Activated naive CD4-positive, alpha-beta T cell treated with anti-CD3 and anti-CD28 coated beads, Interleukin-2, amount 10 ng/mL, durations not matched to agents 7 days and 5 days (primary cell): ENCODE results near the gene LCK.
A peak's percentile ranks its signal among the peaks of the same experiment; 100 is the strongest.

Experiments
- CTCF ChIA-PET: fragments of 350-600 bp; sonication (Branson Sonifier 250); formaldehyde crosslinking; loops from one replicate; lab custom pipeline; 2021; ENCODE audit warnings: antibody characterized with exemption; lab: Charles Lee
- DNase-seq: peaks from one replicate; pipeline ENCODE4 v3.0.0-alpha.2; 2020
- H3K27ac Mint-ChIP-seq: one replicate; pipeline ENCODE4 v1.8.0; 2021; ENCODE audit warnings: mild to moderate bottlenecking, moderate library complexity, mixed read lengths
- H3K27me3 Mint-ChIP-seq: one replicate; pipeline ENCODE4 v1.8.0; 2021; ENCODE audit warnings: mild to moderate bottlenecking, mixed read lengths
- H3K36me3 Mint-ChIP-seq: one replicate; pipeline ENCODE4 v1.8.0; 2021; ENCODE audit warnings: mixed read lengths
- H3K4me1 Mint-ChIP-seq: one replicate; pipeline ENCODE4 v1.8.0; 2021; ENCODE audit warnings: mixed read lengths
- H3K4me3 Mint-ChIP-seq: one replicate; pipeline ENCODE4 v1.8.0; 2021; ENCODE audit warnings: mild to moderate bottlenecking, moderate library complexity, mixed read lengths
- H3K9me3 Mint-ChIP-seq: one replicate; pipeline ENCODE4 v1.8.0; 2021; ENCODE audit warnings: mixed read lengths

The LCK gene

GRCh38 chr1:32250893-32251716, at the start of gene LCK:
Gene LCK (plus strand): TSS chr1:32251265. CDS start chr1:32274330, 23,065 bp downstream.
- Mint-ChIP-seq H3K27ac (peak within 1 kb of the TSS; percentile 96), H3K27me3 (no peaks in the 10 kb centered on the region), H3K4me3 (peak within 1 kb of the TSS; percentile 99), H3K9me3 (no peaks in the 10 kb centered on the region), H3K36me3 (peaks cover 38% of the 10 kb centered on the region), H3K4me1 (peaks cover 55% of the 10 kb centered on the region)
- CTCF ChIA-PET: interaction anchor here (3.5 to 5.9 kb wide), 4 partner anchors 13 to 35 kb away, joined by 16 to 61 read pairs (median 36); no protein-coding TSS in a partner anchor
- peak; percentile 78 for DNase-seq

GRCh38 chr1:32204943-32205361, 46.1 kb upstream of the LCK start:
- H3K9me3 Mint-ChIP-seq: no peaks in the 10 kb centered on the region
- DNase-seq: no peak
- H3K27ac Mint-ChIP-seq: no peak overlapping the region
- peak overlapping the region; percentile 85 for H3K4me3 Mint-ChIP-seq
- peaks cover 25% of the 10 kb centered on the region for H3K36me3 Mint-ChIP-seq
- peaks cover 56% of the 10 kb centered on the region for H3K4me1 Mint-ChIP-seq
- CTCF ChIA-PET: interaction anchor here (3.7 kb wide), 1 partner anchor 11 kb away, joined by 35 read pairs; no protein-coding TSS in a partner anchor
- H3K27me3 Mint-ChIP-seq: no peaks in the 10 kb centered on the region

GRCh38 chr1:32205401-32206370, 45.4 kb upstream of the LCK start, which contains the start of gene IQCC:
Gene IQCC (plus strand): TSS chr1:32205671. CDS start chr1:32205682, 11 bp downstream.
- Mint-ChIP-seq H3K36me3 (peaks cover 25% of the 10 kb centered on the region), H3K27ac (peak within 1 kb of the TSS; percentile 82)

DNA sequence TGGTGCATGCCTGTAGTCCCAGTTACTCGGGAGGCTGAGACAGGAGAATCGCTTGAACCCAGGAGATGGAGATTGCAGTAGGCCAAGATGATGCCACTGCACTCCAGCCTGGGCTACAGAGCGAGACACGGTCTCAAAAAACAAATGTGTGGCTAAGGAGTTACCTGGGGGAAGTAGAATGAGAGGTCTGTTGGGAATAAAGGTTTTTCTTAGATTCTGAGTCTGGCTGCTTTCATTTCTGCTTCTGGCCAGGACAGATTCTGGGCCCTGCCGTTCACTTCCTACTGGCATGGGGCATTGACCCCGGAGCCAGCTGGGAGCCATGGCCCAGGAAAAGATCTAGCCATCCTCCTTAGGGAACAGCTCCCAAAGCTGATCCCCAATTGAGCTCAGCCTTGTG, 42.6 kb upstream of the LCK start:
- no peak for DNase-seq
- H3K36me3 Mint-ChIP-seq: peaks cover 15% of the 10 kb centered on the region
- no peaks in the 10 kb centered on the region for H3K27me3 Mint-ChIP-seq
- H3K9me3 Mint-ChIP-seq: no peaks in the 10 kb centered on the region
- no peak overlapping the region for H3K4me3 Mint-ChIP-seq
- H3K4me1 Mint-ChIP-seq: peaks cover 31% of the 10 kb centered on the region
- no peak overlapping the region for H3K27ac Mint-ChIP-seq
- CTCF ChIA-PET: interaction anchor here (0.9 to 3.7 kb wide), 2 partner anchors 7 to 186 kb away, joined by 3 to 35 read pairs; partner anchors contain the start of gene BSDC1

More at GRCh38 chr1:32205401-32206370, 45.4 kb upstream of the LCK start, which contains the start of gene IQCC:
- Mint-ChIP-seq H3K27me3 (no peaks in the 10 kb centered on the region), H3K4me3 (peak within 1 kb of the TSS; percentile 85), H3K4me1 (peaks cover 50% of the 10 kb centered on the region), H3K9me3 (no peaks in the 10 kb centered on the region)
- peak; percentile 90 for DNase-seq
- CTCF ChIA-PET: interaction anchor here (0.8 to 3.7 kb wide), 3 partner anchors 10 to 18 kb away, joined by 3 to 35 read pairs (median 3); no protein-coding TSS in a partner anchor

- H3K27me3 Mint-ChIP-seq: no peaks in the 10 kb centered on the region
- DNase-seq: no peak
- peaks cover 26% of the 10 kb centered on the region for H3K4me1 Mint-ChIP-seq
- H3K4me3 Mint-ChIP-seq: no peak within 1 kb of the TSS
- CTCF ChIA-PET: interaction anchor here (0.9 kb wide), 1 partner anchor 185 kb away, joined by 3 read pairs; the partner anchor contains the start of gene BSDC1
- no peaks in the 10 kb centered on the region for H3K9me3 Mint-ChIP-seq
- H3K27ac Mint-ChIP-seq: peak within 1 kb of the TSS; percentile 12
- peaks cover 11% of the 10 kb centered on the region for H3K36me3 Mint-ChIP-seq
Measured at GRCh38 chr1:32208891-32209328, 42.2 kb upstream of the LCK start, which contains the start of gene DCDC2B. Gene DCDC2B (plus strand): TSS chr1:32209089. CDS start chr1:32209094, 5 bp downstream.

- no peaks in the 10 kb centered on the region for H3K9me3 Mint-ChIP-seq
- H3K27ac Mint-ChIP-seq: peak overlapping the region; percentile 74
- H3K4me1 Mint-ChIP-seq: peaks cover 36% of the 10 kb centered on the region
- peaks cover 23% of the 10 kb centered on the region for H3K36me3 Mint-ChIP-seq
- CTCF ChIA-PET: interaction anchor here (0.7 to 4.1 kb wide), 52 partner anchors 9 to 200 kb away, joined by 3 to 61 read pairs (median 5); partner anchors contain the start of genes BSDC1, CCDC28B, FAM167B and FAM229A
- DNase-seq: peak; percentile 79
- H3K4me3 Mint-ChIP-seq: no peak overlapping the region
- H3K27me3 Mint-ChIP-seq: no peaks in the 10 kb centered on the region
Measured at GRCh38 chr1:32215629-32216480, 35.2 kb upstream of the LCK start.

DNA sequence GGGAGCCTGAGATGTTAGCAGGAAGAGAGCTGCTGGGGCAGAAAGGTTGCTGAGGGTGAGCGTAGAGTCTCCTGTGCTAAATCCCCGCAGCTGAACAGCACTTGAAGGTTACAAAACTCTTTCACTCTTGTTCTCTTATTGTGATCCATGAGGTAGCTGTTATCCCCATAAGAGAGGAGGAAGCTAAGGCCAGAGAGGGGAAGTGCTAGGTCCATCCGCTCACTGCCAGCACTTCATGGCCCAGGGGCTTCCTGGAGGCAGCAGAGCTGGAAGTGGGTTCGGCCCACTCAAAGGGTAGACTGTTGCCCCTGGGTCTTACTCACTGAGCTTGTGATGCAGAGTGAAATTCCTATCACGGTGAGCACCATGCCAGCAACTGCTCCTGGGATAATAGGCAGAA, 34.5 kb upstream of the LCK start:
- CTCF ChIA-PET: interaction anchor here (0.7 to 4.1 kb wide), 34 partner anchors 10 to 199 kb away, joined by 3 to 61 read pairs (median 8); partner anchors contain the start of genes BSDC1, CCDC28B, FAM167B and HDAC1
- Mint-ChIP-seq H3K9me3 (no peaks in the 10 kb centered on the region), H3K27ac (peak overlapping the region; percentile 74), H3K36me3 (peaks cover 23% of the 10 kb centered on the region), H3K4me1 (peaks cover 44% of the 10 kb centered on the region), H3K4me3 (no peak overlapping the region), H3K27me3 (no peaks in the 10 kb centered on the region)
- no peak for DNase-seq

GRCh38 chr1:32219022-32219421, 32.0 kb upstream of the LCK start:
- H3K27ac Mint-ChIP-seq: peak overlapping the region; percentile 14
- peaks cover 62% of the 10 kb centered on the region for H3K4me1 Mint-ChIP-seq
- H3K27me3 Mint-ChIP-seq: no peaks in the 10 kb centered on the region
- H3K4me3 Mint-ChIP-seq: no peak overlapping the region
- no peak for DNase-seq
- H3K36me3 Mint-ChIP-seq: peaks cover 27% of the 10 kb centered on the region
- H3K9me3 Mint-ChIP-seq: no peaks in the 10 kb centered on the region
- CTCF ChIA-PET: interaction anchor here (0.8 to 2.1 kb wide), 6 partner anchors 22 to 182 kb away, joined by 3 to 7 read pairs (median 3); no protein-coding TSS in a partner anchor

DNA sequence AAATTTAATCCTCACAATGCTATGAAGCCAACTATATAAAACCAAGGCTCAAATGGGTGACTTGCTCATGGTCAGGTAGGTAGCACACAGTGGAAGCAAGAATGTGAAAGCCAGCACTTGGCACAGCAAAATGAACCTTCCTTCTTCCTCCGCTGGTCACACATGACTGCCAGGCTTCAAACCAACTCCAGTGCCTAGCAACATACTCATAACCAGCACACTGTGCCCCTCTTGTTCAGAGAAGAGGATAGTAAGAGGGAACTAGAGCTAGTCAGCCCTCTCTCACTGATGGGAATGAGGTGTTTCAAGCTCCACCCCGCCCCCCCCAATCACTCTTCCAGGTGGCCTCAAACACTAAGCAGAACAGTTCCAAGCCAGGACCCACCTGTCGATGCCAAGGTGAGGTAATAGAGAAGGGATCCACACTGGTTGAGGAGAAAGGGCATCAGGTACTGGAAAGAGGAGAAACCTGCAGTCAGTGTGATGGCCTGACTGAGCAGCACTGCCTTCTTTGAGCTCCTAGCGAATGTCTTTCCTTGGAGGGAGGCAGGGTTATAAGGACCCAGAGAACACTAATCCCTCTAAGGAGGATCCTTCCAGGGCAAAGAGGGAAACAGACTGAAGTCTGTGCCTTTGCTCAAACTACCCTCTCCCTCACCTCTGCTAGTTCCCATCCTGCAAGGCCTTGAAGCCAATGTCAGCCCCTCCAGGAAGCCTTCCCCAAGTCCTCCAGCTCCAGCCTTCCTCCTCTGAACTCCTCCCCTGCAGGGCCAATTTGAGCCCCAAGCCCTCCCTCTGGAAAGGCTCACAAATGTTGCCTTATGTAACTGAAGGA, 30.1 kb upstream of the LCK start:
- Mint-ChIP-seq H3K36me3 (peaks cover 34% of the 10 kb centered on the region), H3K4me1 (peaks cover 65% of the 10 kb centered on the region), H3K27me3 (no peaks in the 10 kb centered on the region), H3K27ac (peak overlapping the region; percentile 24), H3K4me3 (peak overlapping the region; percentile 97), H3K9me3 (no peaks in the 10 kb centered on the region)
- CTCF ChIA-PET: interaction anchor here (0.8 to 2.1 kb wide), 6 partner anchors 27 to 192 kb away, joined by 3 to 7 read pairs (median 4); partner anchors contain the start of gene HDAC1
- DNase-seq: no peak

GRCh38 chr1:32221581-32221979, 29.5 kb upstream of the LCK start:
- peak overlapping the region; percentile 97 for H3K4me3 Mint-ChIP-seq
- peaks cover 34% of the 10 kb centered on the region for H3K36me3 Mint-ChIP-seq
- no peaks in the 10 kb centered on the region for H3K9me3 Mint-ChIP-seq
- DNase-seq: no peak
- peak overlapping the region; percentile 96 for H3K27ac Mint-ChIP-seq
- no peaks in the 10 kb centered on the region for H3K27me3 Mint-ChIP-seq
- CTCF ChIA-PET: interaction anchor here (0.9 to 2.7 kb wide), 2 partner anchors 27 to 70 kb away, joined by 3 to 19 read pairs; partner anchors contain the start of gene HDAC1
- peaks cover 62% of the 10 kb centered on the region for H3K4me1 Mint-ChIP-seq

GRCh38 chr1:32221980-32222755, 28.9 kb upstream of the LCK start, which contains the start of the genes EIF3I and TMEM234:
Gene EIF3I (plus strand): TSS chr1:32222407. CDS start chr1:32222442, 35 bp downstream.
Gene TMEM234 (minus strand): TSS chr1:32222353. CDS start chr1:32222322, 31 bp downstream.
- H3K27me3 Mint-ChIP-seq: no peaks in the 10 kb centered on the region
- peaks cover 29% of the 10 kb centered on the region for H3K36me3 Mint-ChIP-seq
- H3K27ac Mint-ChIP-seq: peak within 1 kb of the TSS; percentile 96
- peak within 1 kb of the TSS; percentile 97 for H3K4me3 Mint-ChIP-seq
- CTCF ChIA-PET: interaction anchor here (2.7 kb wide), 1 partner anchor 27 kb away, joined by 19 read pairs; no protein-coding TSS in a partner anchor
- no peaks in the 10 kb centered on the region for H3K9me3 Mint-ChIP-seq
- peaks cover 57% of the 10 kb centered on the region for H3K4me1 Mint-ChIP-seq
- peak; percentile 96 for DNase-seq
